Coronary artery (tissue), 2 donors: Measurements from ENCODE around the gene SCRN2.

ENCODE experiments used
- DNase-seq: peaks from one replicate; pipeline ENCODE4 v3.0.0-alpha.2; 2017; ENCODE audit warnings: low spot score
- H3K27ac ChIP-seq, 2 donors: fragments of 200-600 bp; sonication (generic); one replicate each; pipeline ENCODE4 v1.5.1; 2016 to 2019
- H3K4me3 ChIP-seq: fragments of 200-600 bp; sonication (generic); 2 replicates; pipeline ENCODE4 v1.5.1; 2016; ENCODE audit warnings: mild to moderate bottlenecking, moderate library complexity
- CTCF ChIP-seq: fragments of 200-600 bp; sonication (generic); IDR thresholded peaks from one replicate; pipeline ENCODE4 v1.5.1; 2019; ENCODE audit warnings: antibody characterized with exemption

Gene SCRN2

GRCh38 chr17:47840742-47841487 is at the start of gene SCRN2:
TSS of gene SCRN2 (minus strand) at chr17:47841273. CDS start at chr17:47840843, 430 bp downstream.
- peak; percentile 92 for DNase-seq
- Histone ChIP-seq H3K27ac (peak within 1 kb of the TSS; percentile 69 to 70), H3K4me3 (peak within 1 kb of the TSS; percentile 92)
- peak; percentile 98 for TF ChIP-seq CTCF

DNA sequence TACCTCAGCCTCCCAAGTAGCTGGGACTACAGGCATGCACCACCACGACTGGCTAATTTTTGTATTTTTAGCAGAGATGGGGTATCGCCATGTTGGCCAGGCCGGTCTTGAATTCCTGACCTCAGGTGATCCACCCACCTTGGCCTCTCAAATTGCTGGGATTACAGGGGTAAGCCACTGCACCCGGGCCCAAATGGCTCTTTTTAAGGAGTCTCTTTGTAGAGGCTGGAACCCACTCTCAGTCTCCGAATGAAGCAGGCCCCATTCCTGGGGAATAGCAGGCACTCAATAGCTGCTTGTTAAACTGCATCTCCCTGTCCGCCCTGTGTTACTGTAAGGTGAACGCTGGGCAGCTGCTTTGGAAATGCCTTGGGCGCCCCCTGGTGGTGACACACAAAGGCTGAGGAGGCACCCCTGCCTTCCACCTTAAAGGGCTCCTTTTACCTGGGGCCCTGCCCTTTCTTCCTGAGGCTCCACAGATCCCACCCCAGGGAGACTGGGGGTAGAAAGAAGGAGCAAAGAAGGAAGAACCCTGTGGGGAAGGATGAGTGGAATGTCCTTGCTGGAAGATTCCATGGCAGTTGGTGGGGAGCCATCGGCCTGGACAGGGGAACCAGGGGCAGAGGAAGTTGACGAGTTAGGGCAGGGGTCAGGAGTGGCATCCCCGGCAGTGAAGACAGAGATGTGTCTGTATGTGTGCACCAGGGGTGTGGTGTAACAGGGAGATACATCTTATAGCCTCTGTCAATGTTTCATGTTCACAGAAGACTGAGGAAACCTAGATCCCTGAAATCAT is 48.9 kb upstream of the SCRN2 start:
- Histone ChIP-seq H3K4me3 (no peak overlapping the region), H3K27ac (no peak overlapping the region)
- peak; percentile 96 for TF ChIP-seq CTCF
- peak; percentile 87 for DNase-seq

- Histone ChIP-seq H3K4me3 (no peak overlapping the region), H3K27ac (no peak overlapping the region)
- no peak for TF ChIP-seq CTCF
- no peak for DNase-seq
Observed at GRCh38 chr17:47888293-47888692, 47.2 kb upstream of the SCRN2 start.

DNA sequence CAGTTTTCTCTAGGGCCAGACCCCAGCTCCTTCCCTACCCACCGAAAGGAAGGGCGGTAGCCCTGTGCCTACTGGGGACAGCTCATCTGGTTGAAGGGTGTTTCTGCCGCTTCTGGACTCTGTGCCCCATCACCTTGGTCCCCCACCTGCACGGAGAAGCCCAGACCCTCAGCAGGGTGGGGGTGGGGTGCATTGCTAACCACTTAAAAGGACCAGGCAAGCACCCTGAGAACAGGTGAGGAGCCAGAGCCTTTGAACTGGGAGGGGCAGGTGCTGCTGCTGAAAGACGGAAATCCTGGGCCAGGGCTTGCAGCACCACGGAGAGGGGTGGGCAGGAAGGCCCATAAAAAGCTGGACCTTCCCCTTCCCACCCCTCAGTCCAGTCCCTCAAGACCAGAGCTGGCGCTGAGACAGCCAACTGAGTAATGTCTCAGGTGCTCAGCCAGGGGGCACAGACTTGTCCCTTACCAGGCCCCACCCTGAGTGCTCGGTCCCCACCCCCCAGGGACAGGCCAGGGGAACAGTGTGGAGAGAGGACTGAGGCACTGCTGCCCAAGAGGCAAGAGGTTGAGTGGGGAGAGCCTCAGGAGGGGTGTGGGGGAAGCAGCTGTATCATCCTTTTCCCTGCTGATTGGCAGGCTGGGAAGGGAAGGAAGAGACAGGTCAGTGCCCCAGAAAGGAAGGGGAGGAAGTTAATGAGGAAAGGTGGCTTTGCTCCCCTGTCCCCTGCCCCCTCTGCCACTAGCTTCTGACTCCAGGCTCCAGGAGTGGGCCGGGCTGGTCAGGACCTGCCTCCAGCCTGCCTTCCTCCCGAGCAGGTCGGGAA is 44.0 kb upstream of the SCRN2 start:
- no peak for TF ChIP-seq CTCF

DNA sequence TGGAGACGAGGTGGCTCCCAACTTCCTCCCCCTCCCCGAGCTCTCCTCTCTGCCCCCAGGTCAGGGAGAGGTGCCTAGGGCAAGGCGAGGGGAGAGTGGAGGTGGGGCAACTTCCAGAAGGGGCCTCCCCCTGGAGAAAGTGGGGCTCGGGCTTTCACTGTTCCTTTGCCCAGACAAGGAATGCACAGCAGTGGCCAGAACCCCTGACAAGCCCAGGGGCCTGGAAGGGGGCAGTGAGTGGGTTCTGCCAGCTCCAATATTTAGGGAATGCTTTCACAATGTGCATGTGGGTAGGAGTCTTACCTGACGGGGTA is 43.3 kb upstream of the SCRN2 start:
- no peak for TF ChIP-seq CTCF
- DNase-seq: no peak
- Histone ChIP-seq H3K4me3 (no peak overlapping the region), H3K27ac (no peak overlapping the region)

More for the DNA sequence above, 44.0 kb upstream of the SCRN2 start:
- no peak for DNase-seq
- Histone ChIP-seq H3K27ac (no peak overlapping the region), H3K4me3 (no peak overlapping the region)

GRCh38 chr17:47883589-47884426 is 42.7 kb upstream of the SCRN2 start:
- no peak for TF ChIP-seq CTCF
- Histone ChIP-seq H3K27ac (no peak overlapping the region), H3K4me3 (no peak overlapping the region)
- no peak for DNase-seq
